PC-9 (cell line): Measurements from ENCODE around the gene RIMOC1.

Experiments
- EZH2 ChIP-seq: fragments of 200-600 bp; sonication (generic); IDR thresholded peaks from 2 replicates; pipeline ENCODE4 v1.8.0; 2017; ENCODE audit warnings: antibody characterized with exemption, low read depth
- TF ChIP-seq, protein P1 (sequence below): fragments of 200-600 bp; sonication (generic); conservative IDR thresholded peaks from 2 replicates; pipeline ENCODE4 v1.6.1; 2017; ENCODE audit warnings: mixed run types, antibody characterized with exemption, mild to moderate bottlenecking, moderate library complexity

DNA sequence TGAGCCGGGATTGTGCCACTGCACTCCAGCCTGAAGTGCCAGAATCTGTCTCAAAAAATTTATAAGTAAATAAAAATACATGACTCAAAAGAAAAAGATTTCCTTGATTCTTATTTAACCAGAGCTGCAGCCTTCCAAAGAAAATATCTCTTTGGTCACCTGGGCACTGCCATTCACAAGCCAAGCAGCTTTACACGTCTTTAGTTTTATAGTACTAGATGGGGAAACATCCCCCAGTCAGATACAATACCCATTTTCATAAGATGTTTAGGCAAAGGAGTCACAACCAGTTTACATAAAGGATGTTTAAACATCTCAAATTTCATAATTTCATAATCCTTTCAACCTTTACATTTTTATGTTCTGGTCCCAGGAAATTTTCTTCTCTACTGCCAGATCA, 20.2 kb upstream of the RIMOC1 start:
- TF ChIP-seq, protein P1, sequence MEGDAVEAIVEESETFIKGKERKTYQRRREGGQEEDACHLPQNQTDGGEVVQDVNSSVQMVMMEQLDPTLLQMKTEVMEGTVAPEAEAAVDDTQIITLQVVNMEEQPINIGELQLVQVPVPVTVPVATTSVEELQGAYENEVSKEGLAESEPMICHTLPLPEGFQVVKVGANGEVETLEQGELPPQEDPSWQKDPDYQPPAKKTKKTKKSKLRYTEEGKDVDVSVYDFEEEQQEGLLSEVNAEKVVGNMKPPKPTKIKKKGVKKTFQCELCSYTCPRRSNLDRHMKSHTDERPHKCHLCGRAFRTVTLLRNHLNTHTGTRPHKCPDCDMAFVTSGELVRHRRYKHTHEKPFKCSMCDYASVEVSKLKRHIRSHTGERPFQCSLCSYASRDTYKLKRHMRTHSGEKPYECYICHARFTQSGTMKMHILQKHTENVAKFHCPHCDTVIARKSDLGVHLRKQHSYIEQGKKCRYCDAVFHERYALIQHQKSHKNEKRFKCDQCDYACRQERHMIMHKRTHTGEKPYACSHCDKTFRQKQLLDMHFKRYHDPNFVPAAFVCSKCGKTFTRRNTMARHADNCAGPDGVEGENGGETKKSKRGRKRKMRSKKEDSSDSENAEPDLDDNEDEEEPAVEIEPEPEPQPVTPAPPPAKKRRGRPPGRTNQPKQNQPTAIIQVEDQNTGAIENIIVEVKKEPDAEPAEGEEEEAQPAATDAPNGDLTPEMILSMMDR: no peak
- TF ChIP-seq EZH2: no peak
